GM18505 (cell line): ENCODE data around the gene TNFAIP3.

Experiments used
- ATAC-seq: cut with Tn5 transposase; IDR thresholded peaks from one replicate; pipeline ENCODE4 v1.9.1; 2021; ENCODE audit not compliant: unreplicated experiment
- POLR2A ChIP-seq: IDR thresholded peaks from 4 replicates; pipeline ENCODE4 v1.6.1; 2011; ENCODE audit warnings: borderline replicate concordance; ENCODE audit not compliant: insufficient read depth, insufficient read length; ENCODE audit errors: extremely low read depth

Gene TNFAIP3

GRCh38 chr6:137849181-137849980, 17.7 kb upstream of the TNFAIP3 start:
- no peak for ATAC-seq
- no peak for TF ChIP-seq POLR2A

DNA sequence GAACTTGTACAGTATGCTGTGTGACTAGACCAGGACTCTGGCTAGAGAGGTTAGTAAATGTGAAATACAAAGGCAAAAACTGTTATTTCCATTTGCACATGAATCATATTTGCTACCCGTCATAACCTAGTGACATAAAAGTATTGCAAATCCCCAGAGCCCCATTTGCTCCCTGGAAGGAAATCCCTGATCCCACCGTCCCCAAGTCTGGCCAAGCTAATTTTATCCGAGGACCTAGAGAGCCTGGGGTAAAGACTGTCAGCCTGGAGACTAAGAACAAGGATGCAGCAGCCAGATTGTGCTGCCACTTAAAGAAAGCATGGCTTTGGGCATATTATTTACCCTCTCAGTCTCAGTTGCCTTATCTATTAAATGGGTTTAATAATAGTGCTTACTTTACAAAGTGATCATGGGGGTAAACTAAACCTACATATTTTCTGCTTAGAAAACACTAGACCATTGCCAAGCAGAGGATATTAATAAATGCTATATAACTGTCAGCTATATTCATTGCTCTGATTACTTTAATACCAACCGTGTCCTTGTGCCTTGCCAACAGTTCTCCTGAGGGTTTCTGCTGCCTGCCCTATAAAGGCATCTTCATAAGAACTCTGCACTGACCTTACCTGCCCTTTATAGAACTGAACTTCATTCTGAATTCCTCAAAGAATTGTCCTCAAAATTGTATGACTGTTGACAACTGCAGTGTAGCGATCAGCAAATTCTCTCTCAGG, 16.9 kb upstream of the TNFAIP3 start:
- TF ChIP-seq POLR2A: no peak
- no peak for ATAC-seq

- no peak for ATAC-seq
- TF ChIP-seq POLR2A: no peak
Measured at GRCh38 chr6:137850816-137851602, 16.1 kb upstream of the TNFAIP3 start.

DNA sequence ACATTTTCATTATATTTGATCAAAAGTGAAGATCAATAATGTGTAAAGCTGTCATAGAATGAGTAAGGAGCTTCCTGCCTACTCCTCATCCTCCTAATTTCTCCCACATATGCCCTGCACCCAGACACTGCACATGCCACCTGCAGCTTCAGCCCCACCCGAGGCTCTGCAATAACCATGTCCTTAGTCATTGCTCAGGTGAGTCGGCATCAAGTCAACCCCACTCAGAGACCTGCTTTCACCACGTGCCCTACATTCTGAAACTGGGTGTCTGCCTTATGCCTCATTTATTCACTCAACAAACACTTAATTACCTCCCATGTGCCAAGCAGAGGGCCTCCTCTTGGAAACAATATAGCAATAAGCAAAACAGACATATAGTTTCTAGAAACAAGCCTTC, 15.4 kb upstream of the TNFAIP3 start:
- no peak for ATAC-seq
- TF ChIP-seq POLR2A: no peak

GRCh38 chr6:137852346-137852745, 14.7 kb upstream of the TNFAIP3 start:
- ATAC-seq: no peak
- TF ChIP-seq POLR2A: no peak

DNA sequence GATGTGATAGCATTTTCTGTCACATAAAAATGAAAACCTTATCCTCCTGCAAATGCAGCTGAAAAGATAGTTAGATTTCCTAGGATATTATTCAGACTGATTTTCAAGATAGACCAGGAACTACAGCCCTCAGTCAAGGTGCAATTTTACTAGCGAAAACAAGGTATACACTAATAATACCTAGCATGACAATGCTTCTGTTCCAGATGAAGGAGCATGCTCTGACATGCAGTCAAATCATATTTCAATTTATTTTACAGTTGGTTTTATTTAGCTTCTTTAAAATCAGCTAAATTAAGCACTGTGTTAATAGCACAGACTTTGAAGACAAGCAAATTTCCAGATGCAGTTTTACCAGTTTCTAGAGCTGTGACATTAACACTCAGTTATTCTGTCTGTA, 14.2 kb upstream of the TNFAIP3 start:
- no peak for TF ChIP-seq POLR2A
- ATAC-seq: no peak

DNA sequence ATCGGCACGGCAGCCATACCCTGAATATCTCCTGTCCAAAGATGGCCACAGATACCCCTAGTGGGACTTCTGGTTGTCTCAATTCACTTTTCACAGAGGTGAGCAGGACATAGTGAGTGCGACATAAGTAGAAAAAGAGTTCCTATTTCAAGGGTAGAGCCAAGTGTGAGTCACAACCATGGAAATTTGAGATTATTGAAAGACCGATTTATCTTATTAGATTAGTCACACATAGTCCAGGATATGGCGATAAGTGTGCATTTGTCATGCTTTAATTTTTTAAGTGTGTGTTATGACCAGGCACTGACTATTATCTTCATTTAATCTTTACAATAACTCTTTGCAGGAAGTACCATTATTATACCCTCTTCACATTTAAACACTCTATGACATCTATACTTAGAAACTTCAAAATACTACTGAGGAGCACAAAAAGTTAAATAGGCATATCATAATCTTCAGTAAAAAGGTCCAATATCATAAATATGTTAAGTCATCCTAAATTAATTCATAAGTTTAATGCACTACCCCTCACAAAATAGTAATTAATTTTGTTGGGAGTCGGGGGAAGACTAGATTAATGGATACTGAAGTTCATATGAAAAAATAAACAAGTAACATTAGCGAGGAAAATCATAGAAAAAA, 13.4 kb upstream of the TNFAIP3 start:
- TF ChIP-seq POLR2A: no peak
- ATAC-seq: no peak

DNA sequence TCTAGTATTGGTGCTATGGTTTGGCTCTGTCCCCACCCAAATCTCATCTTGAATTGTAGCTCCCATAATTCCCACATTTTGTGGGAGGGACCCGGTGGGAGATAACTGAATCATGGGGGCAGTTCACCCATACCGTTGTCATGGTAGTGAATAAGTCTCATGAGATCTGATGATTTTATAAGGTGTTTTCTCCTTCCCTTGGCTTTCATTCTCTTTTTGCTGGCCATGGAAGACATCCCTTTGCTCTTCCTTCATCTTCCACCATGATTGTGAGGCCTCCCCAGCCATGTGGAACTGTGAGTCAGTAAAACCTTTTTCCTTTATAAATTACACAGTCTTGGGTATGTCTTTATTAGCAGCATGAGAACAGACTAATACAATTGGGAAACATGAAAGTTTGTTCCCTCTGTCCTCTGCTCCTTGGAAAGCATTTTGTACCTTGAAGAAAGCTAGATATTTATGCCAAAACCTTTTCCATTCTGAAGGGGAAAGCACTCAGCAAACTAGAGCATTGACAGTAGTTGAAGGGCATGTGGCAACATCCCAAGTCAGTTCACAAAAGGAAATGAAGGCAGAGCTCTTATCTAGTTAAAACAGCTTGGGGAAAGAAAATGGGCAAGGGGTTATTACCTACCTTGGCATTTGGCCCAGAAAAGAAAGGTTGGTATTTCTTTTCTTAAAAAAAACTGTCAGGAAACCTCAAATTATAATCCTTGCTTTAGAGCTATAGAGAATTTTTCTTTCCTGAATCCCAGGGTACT, 10.7 kb upstream of the TNFAIP3 start:
- ATAC-seq: no peak
- TF ChIP-seq POLR2A: no peak

DNA sequence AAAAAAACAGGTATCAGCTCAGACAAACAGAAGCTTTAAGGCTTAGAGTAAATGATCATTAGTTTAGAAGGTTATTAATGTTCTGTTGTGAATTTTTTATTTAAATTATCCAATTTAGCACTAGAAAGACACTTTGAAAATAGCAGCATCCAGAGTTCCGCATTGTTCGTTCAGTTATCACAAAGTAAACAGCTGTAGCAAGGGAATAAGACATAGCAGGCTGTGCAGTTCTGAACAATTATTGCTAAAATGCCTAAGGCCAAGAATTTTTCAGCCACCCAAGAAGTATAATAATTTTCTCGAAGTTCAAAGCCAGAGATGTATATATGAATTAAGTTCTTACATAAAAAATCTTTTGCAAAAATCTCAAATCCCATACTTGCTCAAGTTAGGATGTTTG, 8.0 kb upstream of the TNFAIP3 start:
- TF ChIP-seq POLR2A: no peak
- ATAC-seq: no peak

GRCh38 chr6:137860394-137861005, 6.6 kb upstream of the TNFAIP3 start:
- no peak for ATAC-seq
- no peak for TF ChIP-seq POLR2A

DNA sequence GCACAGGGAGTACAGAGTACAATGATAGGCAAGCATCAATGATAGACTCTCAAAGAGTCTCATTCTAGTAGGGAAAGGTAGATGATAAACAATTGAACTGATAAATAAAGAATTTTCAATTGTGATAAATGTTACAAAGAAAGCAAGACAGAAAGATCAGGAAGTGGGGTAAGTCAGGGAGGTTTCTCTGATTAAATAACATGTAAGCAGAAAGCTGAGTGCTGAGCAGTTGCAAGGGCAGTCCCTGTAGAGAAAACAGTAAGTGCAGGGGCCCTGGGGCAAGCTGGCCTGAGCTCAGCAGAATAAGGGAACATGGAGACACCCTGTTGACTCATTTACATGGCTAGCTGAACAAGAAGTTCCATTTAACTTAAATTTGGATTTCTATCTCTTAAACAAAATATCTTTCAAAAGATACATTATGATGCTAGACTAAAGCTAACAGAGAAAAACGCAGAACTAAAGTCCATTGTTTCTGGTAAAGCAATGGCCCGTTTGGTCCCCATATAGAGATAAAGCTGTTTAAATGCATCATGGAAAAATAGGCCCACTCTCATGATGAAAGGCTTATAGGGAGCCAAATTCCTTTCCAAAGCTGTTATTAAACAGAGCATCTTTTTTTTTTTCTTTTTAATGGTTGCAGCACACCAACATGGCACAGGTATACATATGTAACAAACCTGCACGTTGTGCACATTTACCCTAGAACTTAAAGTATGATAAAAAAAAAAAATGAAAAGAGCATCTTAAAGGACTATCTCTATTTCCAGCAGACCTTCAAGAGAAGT, 5.3 kb upstream of the TNFAIP3 start:
- no peak for ATAC-seq
- TF ChIP-seq POLR2A: no peak
